Stimulated activated naive CD4-positive, alpha-beta T cell treated with Interleukin-2 at 50 U/mL for 16 hours (primary cell): ENCODE measurements around the gene RARB.

ENCODE experiments used
- DNase-seq: peaks from one replicate; lab custom pipeline; 2025; lab: John Stamatoyannopoulos, UW

The RARB gene

GRCh38 chr3:25427942-25428788 lies at the start of gene RARB:
Gene RARB (plus strand): TSS chr3:25428263. CDS start chr3:25428732, 469 bp downstream.
- no peak for DNase-seq

- DNase-seq: no peak
These were observed 49.2 kb upstream of the RARB start for GRCh38 chr3:25378786-25379311.

- DNase-seq: no peak
These were observed 47.8 kb upstream of the RARB start for GRCh38 chr3:25380222-25380739.

DNA sequence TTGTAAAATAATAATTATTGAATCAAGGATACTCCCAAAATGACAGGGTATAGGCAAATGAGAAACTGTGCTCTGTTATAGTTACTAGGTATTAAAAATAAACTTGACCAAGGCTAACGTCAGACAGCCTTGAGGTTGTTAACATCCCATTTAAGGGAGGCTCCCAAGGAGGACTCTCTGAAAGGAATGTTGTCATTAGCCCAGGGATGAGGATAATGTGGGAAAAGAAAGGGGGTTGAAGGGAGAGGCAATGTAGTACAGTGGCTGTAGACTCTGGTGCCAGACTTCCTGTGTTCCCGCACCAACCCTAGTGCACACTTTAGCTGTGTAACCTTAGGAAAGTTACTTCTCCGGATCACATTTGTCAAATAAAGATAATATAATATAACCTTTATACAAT lies 47.0 kb upstream of the RARB start:
- DNase-seq: no peak

- DNase-seq: no peak
These were observed 43.6 kb upstream of the RARB start for GRCh38 chr3:25384471-25384870.

DNA sequence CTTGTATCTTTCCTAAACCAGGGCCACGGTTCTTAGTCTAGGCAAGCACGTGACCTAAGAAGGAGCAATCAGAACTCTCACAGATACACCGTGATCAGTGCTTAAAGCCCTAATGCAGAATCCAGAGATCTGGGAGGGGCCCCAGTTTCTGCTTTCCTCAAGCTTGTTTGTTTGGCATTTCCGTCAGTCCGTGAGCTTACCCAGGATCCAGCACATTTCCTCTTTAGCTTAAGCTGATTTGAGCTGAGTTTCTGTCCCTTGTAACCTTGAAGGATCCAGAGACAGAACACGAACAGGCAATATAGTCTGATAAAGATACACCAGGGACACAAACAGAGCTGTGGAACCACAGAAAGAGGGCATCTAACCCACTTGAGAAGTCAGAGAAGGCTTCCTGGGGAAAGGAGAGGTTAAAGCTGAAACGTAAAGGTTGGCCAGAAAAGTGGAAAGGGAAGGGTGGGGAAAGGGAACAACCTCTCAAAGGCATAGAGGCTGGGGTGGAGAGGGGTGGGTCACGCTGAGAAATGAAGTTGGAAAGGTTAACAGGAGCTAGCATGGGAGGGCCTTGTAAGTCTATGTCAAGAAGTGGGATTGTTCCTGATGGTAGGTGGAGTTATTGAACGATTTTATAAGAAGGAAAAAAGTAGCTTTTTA lies 42.1 kb upstream of the RARB start:
- DNase-seq: no peak

GRCh38 chr3:25386686-25387255 lies 41.3 kb upstream of the RARB start:
- DNase-seq: no peak

GRCh38 chr3:25390605-25391004 lies 37.5 kb upstream of the RARB start:
- no peak for DNase-seq

DNA sequence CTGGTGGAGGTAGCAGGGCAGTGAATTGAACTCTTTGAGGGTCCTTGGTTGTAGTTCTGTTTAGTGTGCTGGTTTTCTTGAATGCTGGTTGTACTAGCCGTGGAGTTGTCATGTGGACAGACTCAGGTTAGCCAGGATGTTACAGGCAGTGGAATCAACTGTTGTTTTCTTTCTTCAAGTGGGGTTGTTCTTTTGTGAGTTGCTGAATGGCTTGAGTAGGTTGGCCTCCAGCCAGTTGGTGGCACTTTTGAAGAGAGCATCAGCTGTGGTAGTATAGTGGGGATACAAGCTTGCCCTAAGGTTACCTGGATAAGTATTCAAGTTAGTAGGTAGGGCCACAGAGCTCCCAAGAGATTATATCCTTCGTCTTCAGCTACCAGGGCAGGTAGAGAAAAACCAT lies 31.8 kb upstream of the RARB start:
- DNase-seq: no peak

DNA sequence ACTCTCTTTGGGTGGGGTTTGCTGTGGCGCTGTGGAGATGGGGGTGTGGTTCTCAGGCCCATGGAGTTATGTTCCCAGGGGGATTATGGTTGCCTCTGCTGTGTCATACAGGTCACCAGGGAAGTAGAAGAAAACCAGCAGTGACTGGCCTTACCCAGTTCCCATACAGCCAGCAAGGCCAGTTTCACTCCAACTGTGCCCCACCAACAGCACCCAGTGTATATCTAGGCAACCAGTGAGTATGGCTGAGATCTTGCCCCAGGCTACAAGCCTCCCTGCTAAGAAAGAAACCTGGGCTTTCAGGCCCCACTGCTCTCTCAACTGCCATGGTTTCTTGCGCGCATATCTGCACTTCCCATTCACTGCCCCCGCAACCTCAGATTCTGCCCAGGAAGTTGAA lies 31.4 kb upstream of the RARB start:
- no peak for DNase-seq

GRCh38 chr3:25397150-25397549 lies 30.9 kb upstream of the RARB start:
- no peak for DNase-seq

DNA sequence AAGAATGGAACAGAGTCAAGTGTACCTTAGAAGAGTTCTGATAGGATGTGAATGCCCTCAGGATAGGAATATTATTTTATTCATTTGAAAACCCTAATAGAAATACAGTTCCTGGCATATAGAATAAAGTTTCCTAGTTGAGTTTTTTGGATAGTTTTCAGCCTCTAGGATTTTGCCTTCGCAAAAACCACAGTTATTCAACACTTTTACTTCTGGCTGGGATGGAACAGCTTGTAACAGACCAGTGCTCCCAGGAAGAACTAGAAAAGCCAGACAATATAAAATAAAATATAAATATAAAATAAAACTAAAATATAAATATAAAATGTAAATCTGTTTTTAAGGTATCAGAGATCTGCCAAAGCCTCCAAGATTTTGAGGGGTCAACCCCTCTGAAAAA lies 27.5 kb upstream of the RARB start:
- no peak for DNase-seq

GRCh38 chr3:25403968-25404367 lies 24.1 kb upstream of the RARB start:
- DNase-seq: no peak

- DNase-seq: no peak
These were observed 23.5 kb upstream of the RARB start for GRCh38 chr3:25404569-25404968.

GRCh38 chr3:25405335-25405734 lies 22.7 kb upstream of the RARB start:
- no peak for DNase-seq

- DNase-seq: no peak
These were observed 17.4 kb upstream of the RARB start for GRCh38 chr3:25410703-25411102.

DNA sequence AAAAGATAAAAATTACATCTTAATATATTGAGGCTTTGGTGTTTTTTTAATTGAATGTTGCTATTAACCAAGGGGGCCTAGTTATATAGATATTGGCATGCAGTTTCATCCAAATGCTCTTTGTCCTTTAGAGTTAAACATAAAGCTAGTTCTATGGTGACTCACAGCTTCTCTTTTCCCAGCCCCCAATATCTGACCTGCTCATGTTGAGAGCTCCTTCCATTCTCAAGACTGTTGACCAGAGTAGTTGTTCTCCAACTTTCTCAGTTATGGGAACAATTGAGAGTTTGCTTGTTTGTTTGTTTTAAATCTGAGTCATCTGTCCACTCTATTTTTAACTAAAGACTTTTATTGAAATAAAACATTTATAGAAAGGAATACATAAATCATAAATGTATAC lies 15.8 kb upstream of the RARB start:
- no peak for DNase-seq

DNA sequence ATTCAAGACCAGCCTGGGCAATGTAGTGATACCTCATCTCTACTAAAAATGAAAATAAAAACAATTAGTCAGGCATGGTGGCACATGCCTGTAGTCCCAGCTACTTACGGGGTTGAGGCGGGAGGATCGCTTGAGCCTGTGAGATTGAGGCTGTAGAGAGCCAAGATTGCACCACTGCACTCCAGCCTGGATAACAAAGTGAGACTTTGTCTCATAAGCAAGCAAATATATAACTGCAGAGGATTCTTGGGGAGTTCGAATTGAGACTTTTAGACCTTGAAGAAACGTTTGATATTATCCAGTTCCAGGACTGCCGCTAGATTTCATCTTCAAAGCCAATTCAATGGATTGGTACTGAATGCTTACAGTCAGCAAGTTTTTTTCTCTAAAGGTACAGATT lies 11.9 kb upstream of the RARB start:
- DNase-seq: no peak

GRCh38 chr3:25418596-25418995 lies 9.5 kb upstream of the RARB start:
- DNase-seq: no peak

GRCh38 chr3:25419251-25419650 lies 8.8 kb upstream of the RARB start:
- no peak for DNase-seq

GRCh38 chr3:25420147-25420546 lies 7.9 kb upstream of the RARB start:
- DNase-seq: no peak

GRCh38 chr3:25420885-25421284 lies 7.2 kb upstream of the RARB start:
- DNase-seq: no peak

DNA sequence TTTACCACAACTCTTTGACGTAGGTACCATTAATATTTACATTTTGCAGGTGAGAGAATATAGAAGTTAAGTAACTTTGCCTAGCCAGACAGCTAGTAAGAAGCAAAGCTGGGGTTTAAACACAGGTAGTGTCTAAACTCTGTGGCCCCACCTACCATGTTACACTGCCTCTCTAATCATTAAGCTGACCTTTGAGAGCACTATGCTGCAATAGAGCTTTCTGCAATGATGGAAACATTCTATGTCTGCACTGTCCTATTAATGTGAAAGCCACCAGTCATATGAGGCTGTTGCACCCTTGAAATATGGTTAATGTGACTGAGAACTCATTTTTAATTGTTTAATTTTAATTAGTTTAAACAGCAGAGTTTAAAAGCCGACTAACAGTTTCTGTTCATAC lies 6.3 kb upstream of the RARB start:
- DNase-seq: no peak
